Measurements from ENCODE around the gene CDCA7. TPM values are rescaled to one million over a fixed set of nuclear protein-coding genes. Genes with fewer than 3 reads are reported as not detected.

CDCA7 gene
- total and polyA plus RNA-seq, 2 of the 13 experiments (the other 11 are each of a cell fraction or from before 2014, with no cell fraction given), result 46.2 to 57.8 TPM

- TF ChIP-seq DDIT3 (CRISPR knock-in tag; IDR thresholded peaks at IDR 0.05) (0 out of 2 replicates have a peak, but pooled peaks have one; percentile 87), NRL (CRISPR knock-in tag; IDR thresholded peaks at IDR 0.05; ENCODE audit: borderline replicate concordance) (peak; percentile 94), MAX (IDR thresholded peaks at IDR 0.05) (peak; percentile 92), ISX (CRISPR knock-in tag; conservative IDR thresholded peaks at IDR 0.05) (peak; percentile 91), CEBPG (CRISPR knock-in tag; IDR thresholded peaks at IDR 0.05) (peak; percentile 9; the same call in 1 of the 2 replicates), ERF (CRISPR knock-in tag; IDR thresholded peaks at IDR 0.05) (peak; percentile 84), ADNP (CRISPR knock-in tag; IDR thresholded peaks at IDR 0.05) (no peak), ZNF276 (CRISPR knock-in tag; IDR thresholded peaks at IDR 0.05; ENCODE audit: low read depth) (peak; percentile 98; the same call in 1 of the 2 replicates), XBP1 (CRISPR knock-in tag; IDR thresholded peaks at IDR 0.05) (peak; percentile 95), RBFOX2 (IDR thresholded peaks at IDR 0.05; ENCODE audit: low read depth, low read length) (peak; percentile 92), FOXJ3 (CRISPR knock-in tag; IDR thresholded peaks at IDR 0.05; ENCODE audit: borderline replicate concordance) (peak; percentile 73), GPN1 (CRISPR knock-in tag; IDR thresholded peaks at IDR 0.05; ENCODE audit: borderline replicate concordance) (no peak), PRDM15 (CRISPR knock-in tag; IDR thresholded peaks at IDR 0.05) (peak; percentile 84), ZNF552 (CRISPR knock-in tag; IDR thresholded peaks at IDR 0.05; ENCODE audit: borderline replicate concordance) (peak; percentile 65), ZNF780A (CRISPR knock-in tag; IDR thresholded peaks at IDR 0.05) (peak; percentile 90; the same call in 1 of the 2 replicates), CSRNP1 (CRISPR knock-in tag; IDR thresholded peaks at IDR 0.05) (peak; percentile 100), ZNF350 (CRISPR knock-in tag; IDR thresholded peaks at IDR 0.05; ENCODE audit: borderline replicate concordance, low read depth) (no peak), ZNF230 (CRISPR knock-in tag; IDR thresholded peaks at IDR 0.05) (peak; percentile 99), SIX1 (CRISPR knock-in tag; IDR thresholded peaks at IDR 0.05; ENCODE audit: borderline replicate concordance) (peak; percentile 47; the same call in 1 of the 2 replicates), ZNF615 (CRISPR knock-in tag; IDR thresholded peaks at IDR 0.05; ENCODE audit: borderline replicate concordance) (peak; percentile 92; the same call in 1 of the 2 replicates)
Observed at GRCh38 chr2:173354582-173355131, at the start of gene CDCA7 (continued).

All from HepG2 (cell line).